HCT116 (cell line): ENCODE data around the gene UCN2. TPM values are rescaled to one million over a fixed set of nuclear protein-coding genes. Genes with fewer than 3 reads are reported as not detected.

ENCODE experiments used
- ATAC-seq: fragments of 200-7000 bp; cut with Tn5 transposase; 2 replicates; pipeline ENCODE4 v1.9.1; 2020; ENCODE audit warnings: mild to moderate bottlenecking, moderate library complexity
- BruUV-seq: library from RNA; stranded (reverse); fragments of 400-500 nt; replicated peaks from 2 replicates; lab custom pipeline; 2021; lab: Mats Ljungman, UMichigan
- CTCF ChIA-PET: fragments of 300-600 bp; sonication (Branson Sonifier 250); formaldehyde crosslinking; loops from one replicate; lab custom pipeline; 2021; ENCODE audit warnings: antibody characterized with exemption; lab: Charles Lee
- POLR2A ChIA-PET: fragments of 300-600, 350-600 bp; sonication (Branson Sonifier 250); formaldehyde crosslinking; loops from one replicate; lab custom pipeline; 2021; ENCODE audit warnings: antibody characterized with exemption; lab: Charles Lee
- RAD21 ChIA-PET, 2 experiments: fragments of 300-600 bp; sonication (Branson Sonifier 250); formaldehyde crosslinking; loops; one replicate each; lab custom pipeline; 2023; ENCODE audit warnings: low total read pairs in 2 of 2; ENCODE audit not compliant: uncharacterized antibody in 2 of 2, unreplicated experiment in 2 of 2, low non-redundant PET in 1 of 2; lab: Charles Lee
- DNase-seq: peaks from one replicate; pipeline ENCODE4 v3.0.0-alpha.2; 2010; ENCODE audit warnings: low read depth, low spot score
- H2AFZ ChIP-seq: fragments of 200-600 bp; shearing (Covaris generic), sonication (generic); 2 replicates; pipeline ENCODE4 v1.6.1; 2017; ENCODE audit warnings: low read depth, mixed run types, mixed read lengths, antibody characterized with exemption, low read length; ENCODE audit not compliant: poor library complexity, severe bottlenecking
- H3K27ac ChIP-seq: 2 replicates; pipeline ENCODE4 v1.5.1; 2012; ENCODE audit warnings: low read depth, low read length
- H3K27me3 ChIP-seq: fragments of 200-600 bp; sonication (generic); 2 replicates; pipeline ENCODE4 v1.6.1; 2016; ENCODE audit warnings: mixed run types, low read length, mixed read lengths; ENCODE audit not compliant: insufficient read depth
- H3K36me3 ChIP-seq, 2 experiments: fragments of 200-500 bp in 1 of 2; fragments of 200-600 bp in 1 of 2; sonication (Bioruptor generic) in 1 of 2; sonication (generic) in 1 of 2; 2 replicates each; pipeline versions ENCODE4 v1.5.1 to v1.6.1; 2014 to 2016; ENCODE audit warnings: low read length in 2 of 2, inconsistent platforms in 1 of 2, mixed read lengths in 1 of 2, mixed run types in 1 of 2; ENCODE audit not compliant: insufficient read depth in 2 of 2, control insufficient read depth in 1 of 2
- H3K4me1 ChIP-seq, 2 experiments: fragments of 200-600 bp in 1 of 2; sonication (generic) in 1 of 2; 2 replicates each; pipeline versions ENCODE4 v1.5.1 to v1.6.1; 2012 to 2017; ENCODE audit warnings: low read length in 2 of 2, inconsistent platforms in 1 of 2, mild to moderate bottlenecking in 1 of 2, mixed read lengths in 1 of 2, mixed run types in 1 of 2, moderate library complexity in 1 of 2; ENCODE audit not compliant: insufficient read depth in 2 of 2, control insufficient read depth in 1 of 2
- H3K4me2 ChIP-seq: fragments of 200-600 bp; sonication (generic); 2 replicates; pipeline ENCODE4 v1.6.1; 2017; ENCODE audit warnings: mixed run types, low read length, mixed read lengths
- H3K4me3 ChIP-seq, 2 experiments: fragments of 200-600 bp in 1 of 2; sonication (generic) in 1 of 2; replicated peaks in 1 of 2; 2 replicates each; pipeline ENCODE4 v1.5.1; 2011 to 2016; ENCODE audit warnings: low read length in 2 of 2, control low read depth in 1 of 2, low read depth in 1 of 2, mild to moderate bottlenecking in 1 of 2, mixed read lengths in 1 of 2, mixed run types in 1 of 2
- H3K79me2 ChIP-seq: fragments of 200-600 bp; sonication (generic); 2 replicates; pipeline ENCODE4 v1.6.1; 2017; ENCODE audit warnings: mild to moderate bottlenecking, mixed run types, low read length, moderate library complexity, mixed read lengths; ENCODE audit not compliant: insufficient read depth
- H3K9ac ChIP-seq: fragments of 200-600 bp; sonication (generic); 2 replicates; pipeline ENCODE4 v1.6.1; 2016; ENCODE audit warnings: low read length, mixed read lengths
- H3K9me2 ChIP-seq: fragments of 200-600 bp; sonication (generic), shearing (Covaris generic); 2 replicates; pipeline ENCODE4 v1.6.1; 2017; ENCODE audit warnings: mixed run types, mild to moderate bottlenecking, moderate library complexity; ENCODE audit not compliant: insufficient read depth
- H3K9me3 ChIP-seq, 2 experiments: fragments of 200-500 bp in 1 of 2; fragments of 200-600 bp in 1 of 2; sonication (Bioruptor generic) in 1 of 2; sonication (generic) in 1 of 2; 2 replicates each; pipeline ENCODE4 v1.6.1; 2014 to 2017; ENCODE audit warnings: low read length in 2 of 2, mixed read lengths in 2 of 2, inconsistent platforms in 1 of 2, low read depth in 1 of 2, mild to moderate bottlenecking in 1 of 2, mixed run types in 1 of 2, moderate library complexity in 1 of 2; ENCODE audit not compliant: control insufficient read depth in 1 of 2, insufficient read depth in 1 of 2
- H4K20me1 ChIP-seq: fragments of 200-600 bp; sonication (generic), shearing (Covaris generic); 2 replicates; pipeline ENCODE4 v1.6.1; 2017; ENCODE audit warnings: mixed run types, mild to moderate bottlenecking, moderate library complexity; ENCODE audit not compliant: insufficient read depth
- ATF3 ChIP-seq: IDR thresholded peaks from 2 replicates; pipeline ENCODE4 v1.6.1; 2012
- CBX3 ChIP-seq: IDR thresholded peaks from 2 replicates; pipeline ENCODE4 v1.6.1; 2012; ENCODE audit warnings: low read depth
- CEBPB ChIP-seq: IDR thresholded peaks from 2 replicates; pipeline ENCODE4 v1.6.1; 2012; ENCODE audit warnings: low read depth
- ELF1 ChIP-seq: IDR thresholded peaks from 2 replicates; pipeline ENCODE4 v1.6.1; 2012; ENCODE audit warnings: low read depth, borderline replicate concordance
- EZH2 ChIP-seq: fragments of 200-600 bp; sonication (generic); IDR thresholded peaks from 2 replicates; pipeline ENCODE4 v1.6.1; 2017; ENCODE audit warnings: antibody characterized with exemption, mixed run types
- EZH2phosphoT487 ChIP-seq: fragments of 200-600 bp; IDR thresholded peaks from 2 replicates; pipeline ENCODE4 v1.6.1; 2018; ENCODE audit warnings: antibody characterized with exemption, borderline replicate concordance
- FOSL1 ChIP-seq: IDR thresholded peaks from 2 replicates; pipeline ENCODE4 v1.6.1; 2012; ENCODE audit warnings: low read depth
- JUND ChIP-seq: IDR thresholded peaks from 2 replicates; pipeline ENCODE4 v1.6.1; 2012
- POLR2A ChIP-seq: IDR thresholded peaks from 2 replicates; pipeline ENCODE4 v1.7.0; 2011; ENCODE audit warnings: borderline replicate concordance; ENCODE audit not compliant: insufficient read depth, insufficient read length; ENCODE audit errors: extremely low read depth
- POLR2AphosphoS5 ChIP-seq: IDR thresholded peaks from 2 replicates; pipeline ENCODE4 v1.6.1; 2011; ENCODE audit warnings: mild to moderate bottlenecking, low read depth, low read length, moderate library complexity
- RAD21 ChIP-seq: IDR thresholded peaks from 2 replicates; pipeline ENCODE4 v1.6.1; 2012; ENCODE audit warnings: low read depth, mild to moderate bottlenecking
- SIN3A ChIP-seq: IDR thresholded peaks from 2 replicates; pipeline ENCODE4 v1.6.1; 2012; ENCODE audit warnings: low read depth
- TCF7L2 ChIP-seq: IDR thresholded peaks from 2 replicates; pipeline ENCODE4 v1.7.0; 2011; ENCODE audit warnings: borderline replicate concordance, inconsistent platforms; ENCODE audit not compliant: insufficient read depth, insufficient read length; ENCODE audit errors: extremely low read depth
- YY1 ChIP-seq: IDR thresholded peaks from 2 replicates; pipeline ENCODE4 v1.6.1; 2011; ENCODE audit warnings: low read length, low read depth, moderate library complexity, mild to moderate bottlenecking; ENCODE audit not compliant: insufficient replicate concordance; ENCODE audit errors: extremely low read depth
- ZFX ChIP-seq: fragments of 450-650 bp; IDR thresholded peaks from 2 replicates; pipeline ENCODE4 v1.6.1; 2017
- intact Hi-C: fragments of 100-400 bp; cut with micrococcal nuclease; formaldehyde crosslinking; loops from 2 replicates; pipeline ENCODE4 v1.10.0; 2022
- total RNA-seq: library from RNA; stranded (reverse); gene quantifications from one replicate; pipeline ENCODE4 v1.2.1, GENCODE V29; 2021; ENCODE audit not compliant: unreplicated experiment

The UCN2 gene
- total RNA-seq, 1 experiment from 2014 or later: 1.5 TPM

DNA sequence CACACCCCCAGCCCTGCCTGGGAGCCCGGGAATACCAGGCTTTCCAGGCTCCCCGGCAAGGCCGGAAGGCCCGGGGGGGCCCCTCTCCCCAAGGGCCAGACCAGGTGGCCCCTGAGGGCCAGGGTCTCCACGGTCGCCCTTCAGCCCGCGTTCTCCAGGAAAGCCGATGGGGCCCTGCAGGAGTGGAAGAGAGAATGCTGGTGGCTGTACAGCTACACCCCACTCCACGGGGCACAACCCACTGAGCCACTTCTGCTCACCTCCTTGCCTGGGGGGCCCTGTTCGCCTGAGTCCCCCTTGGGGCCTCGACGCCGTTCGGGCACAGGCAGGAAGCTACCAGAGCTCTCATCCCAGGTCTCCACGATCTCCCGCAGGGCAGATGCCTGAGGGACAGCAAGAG, 11.8 kb upstream of the UCN2 start:
- Histone ChIP-seq H4K20me1 (no peaks in the 10 kb centered on the region), H3K4me2 (no peak overlapping the region), H3K9ac (no peak overlapping the region), H3K27me3 (no peaks in the 10 kb centered on the region), H3K27ac (no peak overlapping the region), H3K4me3 (no peak overlapping the region), H3K9me2 (no peaks in the 10 kb centered on the region), H3K9me3 (no peaks in the 10 kb centered on the region), H3K36me3 (no peaks in the 10 kb centered on the region), H3K4me1 (no peaks in the 10 kb centered on the region), H3K79me2 (no peaks in the 10 kb centered on the region), H2AFZ (no peak overlapping the region)
- no peak for ATAC-seq
- BruUV-seq: no TSS peak
- intact Hi-C loops: no loop called here
- POLR2A ChIA-PET: no interaction called here
- DNase-seq: no peak
- CTCF ChIA-PET: no interaction called here
- RAD21 ChIA-PET: no interaction called here
- TF ChIP-seq ZFX (no peak), RAD21 (no peak), ELF1 (no peak), EZH2phosphoT487 (no peak), CBX3 (no peak), FOSL1 (no peak), JUND (no peak), SIN3A (no peak), YY1 (no peak), TCF7L2 (no peak), POLR2AphosphoS5 (no peak), POLR2A (no peak), EZH2 (no peak)

GRCh38 chr3:48573973-48574585, 10.5 kb upstream of the UCN2 start:
- Histone ChIP-seq H3K9me3 (no peaks in the 10 kb centered on the region), H3K27ac (no peak overlapping the region), H3K4me2 (no peak overlapping the region), H3K36me3 (no peaks in the 10 kb centered on the region), H3K79me2 (no peaks in the 10 kb centered on the region), H3K4me3 (no peak overlapping the region), H4K20me1 (no peaks in the 10 kb centered on the region), H2AFZ (no peak overlapping the region), H3K9me2 (no peaks in the 10 kb centered on the region), H3K9ac (no peak overlapping the region), H3K4me1 (no peaks in the 10 kb centered on the region), H3K27me3 (no peaks in the 10 kb centered on the region)
- no peak for ATAC-seq
- TF ChIP-seq ATF3 (no peak), CEBPB (no peak)
- ChIA-PET POLR2A (no interaction called here), CTCF (no interaction called here), RAD21 (no interaction called here)
- no TSS peak for BruUV-seq
- no peak for DNase-seq
- intact Hi-C loops: no loop called here
